ENCODE data around the gene TOLLIP.
"Not testable (repeated sequence)": the region's sequence is repeated elsewhere in the genome, so short reads cannot be mapped to it uniquely, and the experiment has no call there.

TOLLIP gene

DNA sequence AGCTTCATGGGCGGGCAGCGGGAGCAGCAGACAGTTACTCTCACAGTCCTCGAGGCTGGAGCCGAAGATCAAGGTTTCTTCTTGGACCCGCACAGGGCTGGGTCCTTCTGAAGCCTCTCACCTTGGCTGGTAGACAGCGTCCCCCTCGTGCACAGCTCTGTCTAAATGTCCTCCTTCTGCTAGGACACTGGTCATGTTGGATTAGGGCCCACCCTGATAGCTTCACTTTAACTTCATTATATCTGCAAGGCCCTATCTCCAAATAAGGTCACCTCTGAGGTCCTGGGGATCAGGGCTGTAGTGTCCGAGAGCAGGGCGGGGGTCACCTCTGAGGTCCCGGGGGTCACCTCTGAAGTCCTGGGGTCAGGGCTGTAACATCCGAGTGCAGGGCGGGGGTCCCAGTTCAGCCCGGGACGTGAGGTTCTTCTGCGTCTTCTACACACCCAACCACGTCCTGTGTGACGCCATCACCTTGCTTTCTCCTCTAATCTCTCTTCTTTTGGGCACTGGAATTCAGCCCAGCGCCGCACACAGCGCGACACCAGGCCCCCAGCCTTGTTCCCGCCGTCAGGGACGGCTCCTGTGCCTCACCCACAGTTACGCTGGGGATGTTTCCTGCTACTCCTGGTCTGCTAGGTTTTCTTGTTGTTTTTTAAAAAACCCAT, 34.1 kb upstream of the TOLLIP start:
- no peak for DNase-seq

DNA sequence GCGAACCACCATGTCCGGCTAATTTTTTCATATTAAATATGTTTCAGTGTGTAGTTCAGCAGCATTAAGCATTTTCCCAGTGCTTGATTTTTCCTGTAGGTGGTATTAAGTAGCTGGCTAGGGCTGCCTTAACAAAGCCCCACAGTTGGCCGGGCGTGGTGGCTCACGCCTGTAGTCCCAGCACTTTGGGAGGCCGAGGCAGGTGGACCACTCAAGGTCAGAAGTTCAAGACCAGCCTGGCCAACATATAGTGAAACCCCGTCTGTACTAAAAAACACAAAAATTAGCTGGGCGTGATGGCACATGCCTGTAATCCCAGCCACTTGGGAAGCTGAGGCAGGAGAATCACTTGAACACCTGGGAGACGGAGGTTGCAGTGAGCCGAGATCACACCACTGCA, 33.5 kb upstream of the TOLLIP start:
- no peak for DNase-seq

- DNase-seq = peak; percentile 41
Observed at GRCh38 chr11:1341928-1342524, 32.6 kb upstream of the TOLLIP start.

GRCh38 chr11:1341226-1341625, 31.8 kb upstream of the TOLLIP start:
- DNase-seq = not testable (repeated sequence)

DNA sequence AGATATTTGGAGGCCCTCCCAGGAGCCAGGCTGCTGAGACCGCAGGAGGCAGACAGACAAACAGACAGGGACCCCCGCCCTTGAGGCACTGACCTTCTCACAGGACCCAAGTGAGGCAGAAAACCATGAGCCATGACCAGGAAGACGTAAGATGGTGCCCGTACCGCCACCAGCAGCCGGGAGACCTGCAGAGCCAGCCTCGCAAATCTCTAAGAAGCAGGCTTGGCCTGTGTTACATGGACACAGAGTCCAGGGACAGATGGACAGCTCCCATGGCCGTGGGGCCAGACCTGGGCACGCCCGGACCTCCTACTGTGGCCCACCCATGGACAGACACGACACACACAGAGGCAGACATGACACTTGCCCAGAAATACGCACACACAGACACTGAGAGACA, 30.7 kb upstream of the TOLLIP start:
- no peak for DNase-seq

DNA sequence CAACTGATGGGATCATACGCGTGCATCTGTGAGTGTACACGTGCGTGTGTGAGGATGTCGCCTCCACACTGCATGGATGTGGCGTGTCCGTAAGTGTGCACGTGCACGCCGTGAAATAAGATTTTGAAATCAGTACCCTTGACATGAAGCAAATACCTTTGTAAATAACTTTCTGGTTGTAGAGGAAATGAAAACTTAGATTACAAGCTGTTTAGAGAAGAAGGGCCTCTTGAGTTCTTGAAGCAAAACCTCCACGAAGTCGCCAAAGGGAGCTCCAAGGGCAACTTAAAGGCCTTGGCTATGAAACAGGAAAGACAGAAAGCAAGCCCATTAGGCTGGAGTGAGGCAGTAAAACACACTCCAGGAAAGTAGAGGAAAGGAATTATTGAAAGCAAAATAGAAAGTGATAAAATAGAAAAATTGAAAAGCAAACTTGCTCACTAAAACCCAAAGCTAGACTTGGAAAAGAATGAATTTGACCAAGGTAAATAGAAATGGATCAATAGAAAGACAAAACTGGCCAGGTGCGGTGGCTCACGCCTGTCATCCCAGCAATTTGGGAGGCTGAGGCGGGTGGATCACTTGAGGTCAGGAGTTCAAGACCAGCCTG, 29.7 kb upstream of the TOLLIP start:
- no peak for DNase-seq

GRCh38 chr11:1338201-1339065, 29.0 kb upstream of the TOLLIP start:
- no peak for DNase-seq

DNA sequence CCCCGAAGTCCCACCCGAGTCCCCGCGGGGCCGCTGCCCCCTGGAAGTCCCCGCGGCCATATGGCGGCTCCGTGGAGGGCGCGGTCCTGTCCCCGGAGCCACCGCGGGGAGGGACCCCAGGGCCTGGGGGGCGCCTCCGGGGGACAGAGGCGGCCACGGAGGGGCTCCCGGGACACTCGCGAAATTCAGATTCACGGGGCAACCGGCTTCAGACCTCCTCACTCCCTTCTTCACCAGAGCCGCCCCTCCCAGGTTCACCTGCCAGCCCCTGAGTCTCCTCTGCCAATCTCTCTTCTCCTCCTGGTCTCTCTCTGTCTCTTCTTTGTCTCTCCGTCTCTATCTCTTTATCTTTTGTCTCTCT, 28.2 kb upstream of the TOLLIP start:
- DNase-seq = no peak

DNA sequence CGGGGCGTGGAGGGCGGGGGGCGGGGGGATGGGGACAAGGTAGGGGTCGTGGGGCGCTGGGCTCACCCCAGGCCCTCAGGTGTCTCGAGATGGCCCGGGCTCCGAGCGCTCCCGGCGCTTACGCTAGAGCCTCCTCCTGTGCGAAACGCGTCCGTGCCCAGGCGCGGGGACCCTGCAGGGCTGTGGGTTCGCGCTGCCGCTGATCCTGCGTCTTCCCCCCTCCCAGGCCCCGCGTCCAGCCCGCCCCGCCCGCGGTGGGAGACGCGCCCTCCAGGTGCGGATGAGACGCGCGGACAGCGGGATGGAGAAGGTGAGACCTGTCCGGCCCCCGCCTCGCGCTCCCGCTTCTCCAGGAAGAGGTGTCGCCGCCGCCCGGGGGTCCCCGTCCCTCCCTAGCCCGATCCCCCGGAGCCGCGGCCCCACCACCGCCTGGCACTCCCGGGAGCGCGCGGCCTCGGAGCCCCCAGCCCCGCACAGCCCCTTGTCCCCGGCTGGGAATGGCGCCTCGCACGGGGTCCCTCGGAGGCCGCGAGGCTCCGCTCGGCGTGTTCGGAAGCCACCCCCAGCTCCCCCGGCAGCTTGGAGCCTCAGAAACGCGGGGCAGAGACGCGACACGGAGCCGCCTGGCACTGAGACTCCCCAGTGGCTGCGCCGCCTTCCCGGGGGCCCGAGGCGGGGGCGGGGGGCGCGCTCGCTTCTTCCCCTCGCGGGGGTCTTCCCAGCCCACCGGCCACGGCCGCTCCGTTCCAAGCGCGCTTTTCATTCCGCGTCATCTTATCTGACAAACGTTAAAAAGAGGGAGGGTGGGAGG, 27.6 kb upstream of the TOLLIP start:
- DNase-seq = no peak

GRCh38 chr11:1335811-1336761, 26.7 kb upstream of the TOLLIP start:
- peak; percentile 64 for DNase-seq

DNA sequence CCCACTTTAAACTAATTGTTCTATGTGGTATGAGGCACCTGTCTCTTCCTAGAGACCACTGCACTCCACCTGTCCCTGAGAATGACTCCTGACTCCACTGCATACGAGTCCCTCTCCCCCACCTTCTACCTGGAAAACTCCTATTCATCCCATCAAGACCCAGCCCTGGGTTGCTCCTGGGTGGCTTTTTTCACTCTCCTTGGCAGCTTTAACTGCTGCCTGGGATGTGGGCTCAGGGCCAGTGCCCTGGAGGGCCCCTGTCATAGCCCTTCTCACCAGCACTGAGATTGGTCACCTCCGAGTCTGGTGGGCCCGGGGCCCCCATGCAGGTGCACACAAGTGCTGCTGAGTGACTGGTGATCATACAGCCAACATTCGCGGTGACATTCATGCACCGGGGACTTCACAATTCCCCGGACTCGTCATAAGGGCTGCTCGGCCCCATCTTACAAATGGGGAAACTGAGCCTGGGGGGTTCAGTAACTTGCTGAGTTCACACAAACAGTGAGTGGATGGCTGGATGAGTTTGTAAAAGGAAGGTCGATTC, 25.9 kb upstream of the TOLLIP start:
- no peak for DNase-seq

- DNase-seq = no peak
Observed at GRCh38 chr11:1333860-1334259, 24.4 kb upstream of the TOLLIP start.

DNA sequence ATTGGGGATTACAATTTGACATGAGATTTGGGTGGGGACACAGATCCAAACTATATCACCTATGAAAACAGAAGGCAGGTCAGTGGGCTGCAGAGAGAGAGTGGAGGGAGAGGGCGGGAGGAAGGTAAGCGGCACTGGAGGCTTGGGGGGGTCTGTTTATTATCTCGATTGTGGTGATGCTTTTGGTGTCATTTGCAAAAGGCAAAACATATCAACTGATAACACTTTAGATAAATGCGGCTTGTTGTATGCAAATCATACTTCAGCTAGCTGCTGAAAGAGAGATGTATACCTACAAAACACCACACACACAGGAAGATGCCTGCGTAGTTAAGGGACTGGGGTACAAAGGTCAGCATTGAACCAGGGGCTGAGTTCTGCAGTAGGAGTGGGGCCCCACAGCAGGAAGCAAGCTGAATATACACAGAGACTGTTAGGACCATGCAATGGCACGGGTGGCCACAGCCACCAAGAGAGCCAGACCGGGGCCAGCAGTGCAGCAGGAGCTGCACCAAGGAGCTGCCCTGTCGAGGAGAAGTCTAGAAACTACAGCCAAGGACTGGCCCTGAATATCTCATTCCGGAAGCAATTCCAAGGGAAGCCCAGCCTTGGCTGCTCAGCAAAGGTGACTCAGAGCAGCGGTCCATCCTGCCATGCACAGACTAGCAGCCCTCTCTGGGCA, 23.8 kb upstream of the TOLLIP start:
- DNase-seq = no peak

DNA sequence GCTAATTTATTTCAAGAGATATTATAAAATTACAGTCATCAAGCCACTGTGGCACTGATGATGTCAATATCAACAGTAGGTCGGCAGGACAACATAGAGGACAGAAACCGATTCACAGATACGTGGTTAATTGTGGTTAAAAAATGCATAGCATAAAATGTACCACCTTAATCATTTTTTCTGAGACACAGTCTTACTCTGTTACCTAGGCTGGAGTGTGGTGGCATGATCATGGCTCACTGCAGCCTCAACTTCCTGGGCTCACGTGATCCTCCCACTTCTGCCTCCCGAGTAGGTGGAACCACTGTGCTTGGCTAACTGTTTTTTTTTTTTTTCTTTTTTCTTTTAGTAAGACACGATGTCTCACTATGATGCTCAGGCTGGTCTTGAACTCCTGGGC, 21.0 kb upstream of the TOLLIP start:
- DNase-seq = no peak

DNA sequence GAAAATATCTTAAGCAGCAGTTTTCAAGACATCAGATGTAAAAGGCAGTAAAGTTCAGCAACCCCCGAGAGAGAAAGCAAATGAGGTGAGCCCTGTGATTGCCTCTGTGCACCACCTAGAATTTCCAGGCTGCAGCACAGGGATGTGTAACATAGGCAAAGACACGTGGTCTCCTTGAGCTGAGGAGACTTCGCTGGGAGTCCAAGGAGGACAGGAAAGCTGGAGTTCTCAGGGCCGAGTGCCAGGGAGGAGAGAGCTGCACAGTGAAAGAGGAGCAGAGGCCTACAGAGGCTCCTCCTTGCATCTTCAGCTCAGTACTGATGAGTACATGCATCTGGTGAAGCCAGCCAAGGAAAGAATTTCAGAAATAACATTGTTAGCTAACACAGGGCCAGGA, 17.6 kb upstream of the TOLLIP start:
- no peak for DNase-seq

- DNase-seq = no peak
Observed at GRCh38 chr11:1326435-1327063, 17.1 kb upstream of the TOLLIP start.

DNA sequence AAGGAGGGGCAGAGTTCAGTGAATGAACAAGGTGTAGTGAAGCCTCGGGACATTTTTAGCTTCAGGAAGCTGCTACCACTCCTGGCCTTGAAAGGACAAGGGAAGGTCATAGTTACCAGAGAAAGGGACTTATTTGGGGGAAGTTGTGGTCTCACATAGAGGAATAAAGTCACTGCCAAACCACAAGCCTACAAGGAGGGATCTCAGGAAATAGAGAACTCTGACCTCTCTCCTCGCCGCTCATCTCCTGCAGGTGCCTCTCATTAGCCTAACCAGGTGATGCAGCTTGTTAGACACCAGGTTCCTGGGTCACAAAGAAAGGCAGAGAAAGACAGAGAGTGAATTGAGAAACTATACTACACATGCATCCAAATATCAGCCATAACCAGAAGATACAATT, 14.3 kb upstream of the TOLLIP start:
- DNase-seq = no peak

- DNase-seq = no peak
Observed at GRCh38 chr11:1317993-1318392, 8.6 kb upstream of the TOLLIP start.

GRCh38 chr11:1317432-1317831, 8.0 kb upstream of the TOLLIP start:
- DNase-seq = no peak
